Muscle layer of colon (tissue), 2 donors: ENCODE measurements around the gene ADRA2A.

Source experiments
- H3K27ac ChIP-seq: one replicate; pipeline ENCODE4 v1.7.0; 2013; ENCODE audit warnings: low read depth, mild to moderate bottlenecking, low read length, moderate library complexity
- H3K27me3 ChIP-seq, 2 donors: one replicate each; pipeline ENCODE4 v1.7.0; 2013; ENCODE audit warnings: low read length in 2 of 2, mild to moderate bottlenecking in 2 of 2; ENCODE audit not compliant: insufficient read depth in 2 of 2, control insufficient read depth in 1 of 2
- H3K36me3 ChIP-seq: one replicate; pipeline ENCODE4 v1.7.0; 2013; ENCODE audit warnings: mild to moderate bottlenecking, low read length; ENCODE audit not compliant: insufficient read depth
- H3K4me1 ChIP-seq: one replicate; pipeline ENCODE4 v1.7.0; 2013; ENCODE audit warnings: mild to moderate bottlenecking, low read length; ENCODE audit not compliant: insufficient read depth
- H3K4me3 ChIP-seq, 2 donors: one replicate each; pipeline ENCODE4 v1.7.0; 2013; ENCODE audit warnings: low read length in 2 of 2, low read depth in 1 of 2, mild to moderate bottlenecking in 1 of 2, moderate library complexity in 1 of 2
- H3K9ac ChIP-seq: one replicate; pipeline ENCODE4 v1.7.0; 2013; ENCODE audit warnings: low read length
- H3K9me3 ChIP-seq: one replicate; pipeline ENCODE4 v1.7.0; 2013; ENCODE audit warnings: mild to moderate bottlenecking, low read length
- donor health status: abdominal sarcoma.
- donor health status: Adenocarcinoma of cecum.

ADRA2A gene

GRCh38 chr10:111076682-111077478 is at the start of gene ADRA2A:
Gene ADRA2A (plus strand): TSS chr10:111077029. CDS start chr10:111077997, 968 bp downstream.
- Histone ChIP-seq H3K4me3 (peak within 1 kb of the TSS; percentile 31 to 63), H3K27ac (no peak within 1 kb of the TSS), H3K4me1 (no peaks in the 10 kb centered on the region), H3K36me3 (no peaks in the 10 kb centered on the region), H3K9ac (no peak within 1 kb of the TSS), H3K9me3 (no peaks in the 10 kb centered on the region), H3K27me3 (peaks cover 18 to 65% of the 10 kb centered on the region in 2 donors)

- Histone ChIP-seq H3K36me3 (no peaks in the 10 kb centered on the region), H3K4me3 (no peak overlapping the region), H3K27ac (no peak overlapping the region), H3K9me3 (no peaks in the 10 kb centered on the region), H3K9ac (no peak overlapping the region), H3K4me1 (no peaks in the 10 kb centered on the region), H3K27me3 (no peaks in the 10 kb centered on the region)
These were observed 46.6 kb upstream of the ADRA2A start for GRCh38 chr10:111030042-111030750.

- no peak overlapping the region for H3K4me3 ChIP-seq
These were observed 42.1 kb upstream of the ADRA2A start for GRCh38 chr10:111034598-111035310.

GRCh38 chr10:111035542-111035941 is 41.3 kb upstream of the ADRA2A start:
- no peaks in the 10 kb centered on the region for H3K36me3 ChIP-seq
- H3K27ac ChIP-seq, result no peak overlapping the region
- H3K9ac ChIP-seq, result no peak overlapping the region
- H3K27me3 ChIP-seq, result no peaks in the 10 kb centered on the region
- no peak overlapping the region for H3K4me3 ChIP-seq
- peaks cover 5% of the 10 kb centered on the region for H3K9me3 ChIP-seq
- H3K4me1 ChIP-seq, result no peaks in the 10 kb centered on the region

More at GRCh38 chr10:111034598-111035310, 42.1 kb upstream of the ADRA2A start:
- Histone ChIP-seq H3K36me3 (no peaks in the 10 kb centered on the region), H3K4me1 (no peaks in the 10 kb centered on the region), H3K9ac (no peak overlapping the region), H3K27me3 (no peaks in the 10 kb centered on the region), H3K9me3 (peaks cover under 1% of the 10 kb centered on the region), H3K27ac (no peak overlapping the region)

GRCh38 chr10:111037858-111038257 is 39.0 kb upstream of the ADRA2A start:
- Histone ChIP-seq H3K4me3 (no peak overlapping the region), H3K9me3 (peaks cover 5% of the 10 kb centered on the region), H3K4me1 (no peaks in the 10 kb centered on the region), H3K36me3 (no peaks in the 10 kb centered on the region), H3K9ac (no peak overlapping the region), H3K27me3 (no peaks in the 10 kb centered on the region), H3K27ac (no peak overlapping the region)

- H3K4me3 ChIP-seq, result no peak overlapping the region
- H3K9me3 ChIP-seq, result peaks cover 5% of the 10 kb centered on the region
- H3K4me1 ChIP-seq, result no peaks in the 10 kb centered on the region
- no peaks in the 10 kb centered on the region for H3K27me3 ChIP-seq
- no peaks in the 10 kb centered on the region for H3K36me3 ChIP-seq
- no peak overlapping the region for H3K9ac ChIP-seq
- no peak overlapping the region for H3K27ac ChIP-seq
These were observed 37.3 kb upstream of the ADRA2A start for GRCh38 chr10:111039522-111039921.

- Histone ChIP-seq H3K9me3 (no peaks in the 10 kb centered on the region), H3K4me3 (no peak overlapping the region), H3K4me1 (no peaks in the 10 kb centered on the region), H3K9ac (no peak overlapping the region), H3K27ac (no peak overlapping the region), H3K36me3 (no peaks in the 10 kb centered on the region), H3K27me3 (no peaks in the 10 kb centered on the region)
These were observed 19.8 kb upstream of the ADRA2A start for GRCh38 chr10:111057006-111057405.

GRCh38 chr10:111063471-111063870 is 13.4 kb upstream of the ADRA2A start:
- H3K27me3 ChIP-seq, result no peaks in the 10 kb centered on the region
- H3K36me3 ChIP-seq, result no peaks in the 10 kb centered on the region
- no peak overlapping the region for H3K4me3 ChIP-seq
- no peaks in the 10 kb centered on the region for H3K4me1 ChIP-seq
- no peak overlapping the region for H3K9ac ChIP-seq
- H3K27ac ChIP-seq, result no peak overlapping the region
- no peaks in the 10 kb centered on the region for H3K9me3 ChIP-seq

GRCh38 chr10:111072232-111072631 is 4.6 kb upstream of the ADRA2A start:
- H3K9ac ChIP-seq, result no peak overlapping the region
- H3K27me3 ChIP-seq, result peaks cover 13 to 46% of the 10 kb centered on the region in 2 donors
- H3K9me3 ChIP-seq, result no peaks in the 10 kb centered on the region
- no peaks in the 10 kb centered on the region for H3K36me3 ChIP-seq
- no peak overlapping the region for H3K27ac ChIP-seq
- no peak overlapping the region for H3K4me3 ChIP-seq
- no peaks in the 10 kb centered on the region for H3K4me1 ChIP-seq

GRCh38 chr10:111075577-111076185 is 1.1 kb upstream of the ADRA2A start:
- Histone ChIP-seq H3K9me3 (no peaks in the 10 kb centered on the region), H3K27ac (no peak overlapping the region), H3K36me3 (no peaks in the 10 kb centered on the region), H3K9ac (no peak overlapping the region), H3K4me1 (no peaks in the 10 kb centered on the region), H3K4me3 (peak overlapping the region; percentile 31 to 63), H3K27me3 (peaks cover 18 to 70% of the 10 kb centered on the region in 2 donors)

- H3K27me3 ChIP-seq, result peaks cover 18 to 70% of the 10 kb centered on the region in 2 donors
- peak overlapping the region; percentile 31 to 63 for H3K4me3 ChIP-seq
- no peaks in the 10 kb centered on the region for H3K9me3 ChIP-seq
- H3K36me3 ChIP-seq, result no peaks in the 10 kb centered on the region
- no peak overlapping the region for H3K9ac ChIP-seq
- no peaks in the 10 kb centered on the region for H3K4me1 ChIP-seq
- H3K27ac ChIP-seq, result no peak overlapping the region
These were observed 593 bp upstream of the ADRA2A start for GRCh38 chr10:111076191-111076681.
